GM12801 (cell line): ENCODE data around the gene CAPN13.

Source experiments
- CTCF ChIP-seq: IDR thresholded peaks from one replicate; pipeline ENCODE4 v1.5.1; 2011; ENCODE audit warnings: control low read depth; ENCODE audit not compliant: insufficient read length; ENCODE audit errors: extremely low read depth

CAPN13 gene

GRCh38 chr2:30807249-30807648 lies at the start of gene CAPN13:
CAPN13 (minus strand) TSS chr2:30807446; CDS start chr2:30787325, 20,121 bp downstream.
- TF ChIP-seq CTCF, result no peak

GRCh38 chr2:30847841-30848240 lies 40.6 kb upstream of the CAPN13 start:
- TF ChIP-seq CTCF, result no peak

GRCh38 chr2:30847329-30847728 lies 40.1 kb upstream of the CAPN13 start:
- TF ChIP-seq CTCF, result no peak

GRCh38 chr2:30828586-30828985 lies 21.3 kb upstream of the CAPN13 start:
- TF ChIP-seq CTCF, result no peak

- no peak for TF ChIP-seq CTCF
These were observed 19.7 kb upstream of the CAPN13 start for GRCh38 chr2:30826916-30827315.

GRCh38 chr2:30826481-30826880 lies 19.2 kb upstream of the CAPN13 start:
- TF ChIP-seq CTCF, result no peak

GRCh38 chr2:30823452-30823851 lies 16.2 kb upstream of the CAPN13 start:
- TF ChIP-seq CTCF, result no peak

- no peak for TF ChIP-seq CTCF
These were observed 14.7 kb upstream of the CAPN13 start for GRCh38 chr2:30821960-30822359.
